GM20000 (cell line): Measurements from ENCODE around the gene MRNIP.

Source experiments
- DNase-seq: peaks from one replicate; pipeline ENCODE4 v3.0.0; 2012; ENCODE audit warnings: low spot score
- TF ChIP-seq, protein P1 (sequence below): IDR thresholded peaks from 2 replicates; pipeline ENCODE4 v1.5.1; 2012; ENCODE audit warnings: mild to moderate bottlenecking, control low read depth; ENCODE audit errors: extremely low read depth, missing control alignments

MRNIP gene

DNA sequence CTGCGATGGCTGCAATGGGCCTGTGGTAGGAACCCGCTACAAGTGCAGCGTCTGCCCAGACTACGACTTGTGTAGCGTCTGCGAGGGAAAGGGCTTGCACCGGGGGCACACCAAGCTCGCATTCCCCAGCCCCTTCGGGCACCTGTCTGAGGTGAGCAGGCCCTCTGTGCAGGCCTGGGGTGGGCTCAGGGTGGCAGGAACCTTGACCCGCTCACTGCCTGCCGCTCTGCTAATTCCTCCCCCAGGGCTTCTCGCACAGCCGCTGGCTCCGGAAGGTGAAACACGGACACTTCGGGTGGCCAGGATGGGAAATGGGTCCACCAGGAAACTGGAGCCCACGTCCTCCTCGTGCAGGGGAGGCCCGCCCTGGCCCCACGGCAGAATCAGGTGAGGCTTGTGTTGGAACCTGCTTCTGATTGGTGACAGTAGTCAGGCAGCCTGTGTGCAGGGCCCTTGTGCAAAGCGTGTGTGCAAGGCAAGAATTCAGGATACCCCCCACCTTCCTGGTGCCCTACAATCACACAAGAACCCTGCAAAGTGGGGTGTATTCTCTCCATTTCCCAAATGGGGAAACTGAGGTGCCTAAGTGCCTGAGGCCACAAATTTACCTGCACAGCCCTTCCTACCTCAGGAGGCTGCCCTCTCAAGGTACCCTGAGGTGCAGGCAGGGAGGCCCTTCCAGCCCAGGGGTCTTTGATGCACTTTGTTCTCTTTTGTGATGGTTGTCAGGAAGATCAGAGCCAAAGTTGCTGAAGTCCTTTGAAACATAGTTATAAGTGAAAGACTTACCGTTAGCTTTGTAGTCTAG lies 34.5 kb downstream of the MRNIP start:
- TF ChIP-seq, protein P1, sequence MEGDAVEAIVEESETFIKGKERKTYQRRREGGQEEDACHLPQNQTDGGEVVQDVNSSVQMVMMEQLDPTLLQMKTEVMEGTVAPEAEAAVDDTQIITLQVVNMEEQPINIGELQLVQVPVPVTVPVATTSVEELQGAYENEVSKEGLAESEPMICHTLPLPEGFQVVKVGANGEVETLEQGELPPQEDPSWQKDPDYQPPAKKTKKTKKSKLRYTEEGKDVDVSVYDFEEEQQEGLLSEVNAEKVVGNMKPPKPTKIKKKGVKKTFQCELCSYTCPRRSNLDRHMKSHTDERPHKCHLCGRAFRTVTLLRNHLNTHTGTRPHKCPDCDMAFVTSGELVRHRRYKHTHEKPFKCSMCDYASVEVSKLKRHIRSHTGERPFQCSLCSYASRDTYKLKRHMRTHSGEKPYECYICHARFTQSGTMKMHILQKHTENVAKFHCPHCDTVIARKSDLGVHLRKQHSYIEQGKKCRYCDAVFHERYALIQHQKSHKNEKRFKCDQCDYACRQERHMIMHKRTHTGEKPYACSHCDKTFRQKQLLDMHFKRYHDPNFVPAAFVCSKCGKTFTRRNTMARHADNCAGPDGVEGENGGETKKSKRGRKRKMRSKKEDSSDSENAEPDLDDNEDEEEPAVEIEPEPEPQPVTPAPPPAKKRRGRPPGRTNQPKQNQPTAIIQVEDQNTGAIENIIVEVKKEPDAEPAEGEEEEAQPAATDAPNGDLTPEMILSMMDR = no peak

DNA sequence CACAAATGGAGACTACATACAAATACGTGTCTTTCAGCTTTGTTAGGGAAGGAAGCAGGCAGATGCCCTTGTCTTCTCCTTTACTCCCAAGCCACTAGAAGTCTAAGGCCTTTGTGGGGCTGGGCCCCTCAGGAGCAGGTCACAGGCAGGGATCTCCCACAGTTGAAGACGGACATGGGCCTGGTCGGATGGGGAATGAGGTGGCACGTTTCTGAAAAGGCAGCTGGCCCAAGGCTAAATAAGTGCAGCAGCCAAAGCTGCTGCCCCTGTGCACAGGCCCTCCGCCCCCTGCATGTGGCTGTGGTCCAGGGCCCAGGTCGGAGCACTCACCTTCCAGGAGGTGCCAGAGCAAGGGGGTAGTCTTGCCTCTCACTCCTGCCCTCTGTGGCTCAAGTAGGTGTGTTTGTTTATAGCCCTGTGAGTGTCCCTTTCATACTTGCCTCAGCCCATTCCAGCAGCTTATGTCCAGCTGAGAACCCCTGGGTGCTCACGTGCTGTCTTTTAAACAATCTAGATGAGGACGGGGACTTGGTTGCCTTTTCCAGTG lies 36.1 kb downstream of the MRNIP start:
- TF ChIP-seq, protein P1 = no peak
- no peak for DNase-seq

More for the DNA sequence above, 34.5 kb downstream of the MRNIP start:
- DNase-seq = no peak

DNA sequence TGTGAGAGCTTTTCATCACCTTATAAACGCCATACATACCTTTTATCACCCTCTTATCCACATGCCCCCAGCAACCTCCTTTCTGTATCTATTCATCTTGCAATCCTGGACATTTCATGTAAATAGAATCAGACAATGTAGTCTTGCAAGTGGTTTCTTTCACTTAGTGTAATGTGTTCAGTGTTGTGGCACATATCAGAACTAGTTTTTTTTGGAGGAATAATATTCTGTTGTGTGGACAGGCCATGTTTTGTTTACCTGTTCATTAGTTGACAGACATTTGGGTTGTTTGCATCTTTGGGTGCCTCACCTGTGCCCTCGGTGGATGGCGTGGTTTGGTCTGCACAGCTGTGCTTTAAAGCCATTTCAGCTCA lies 36.6 kb downstream of the MRNIP start:
- no peak for DNase-seq
- TF ChIP-seq, protein P1 = no peak

DNA sequence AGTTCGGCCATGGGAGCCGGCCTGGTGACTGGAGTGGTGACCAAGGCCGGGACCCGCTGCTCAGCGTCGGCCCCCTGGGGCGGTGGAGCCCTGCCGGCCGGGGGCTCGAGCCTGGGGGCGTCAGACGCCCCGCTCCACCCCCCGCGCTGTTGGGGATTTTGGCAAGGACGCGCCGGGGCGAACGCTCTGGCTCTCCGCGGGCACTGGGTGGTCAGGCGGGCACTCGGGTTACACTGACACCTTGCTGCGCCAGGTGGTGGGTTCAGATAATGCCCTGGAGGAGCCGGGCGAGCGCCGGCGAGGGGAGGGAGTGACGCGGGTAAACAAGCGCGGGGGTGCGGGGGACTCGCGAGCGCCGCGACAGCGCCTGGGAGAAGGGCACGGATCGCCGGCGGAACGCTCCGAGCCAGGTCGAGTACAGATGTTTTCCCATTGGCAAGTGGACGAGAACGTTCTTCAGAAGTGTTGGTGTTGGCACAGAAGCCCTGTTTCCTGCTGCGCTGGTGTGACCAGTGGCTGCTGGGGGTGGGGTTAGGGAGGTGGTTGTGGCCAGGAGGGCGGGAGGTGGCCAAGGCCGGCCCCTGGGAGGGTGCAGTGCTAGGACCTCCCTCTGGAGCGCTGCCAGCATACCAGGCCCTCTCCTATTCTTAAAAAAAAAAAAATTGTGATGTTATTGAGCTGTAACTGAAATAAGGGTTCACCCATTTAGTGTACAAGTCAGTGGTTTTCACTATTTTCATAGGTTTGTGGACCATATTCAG lies 37.1 kb downstream of the MRNIP start:
- peak; percentile 94 for DNase-seq
- TF ChIP-seq, protein P1 = no peak

DNA sequence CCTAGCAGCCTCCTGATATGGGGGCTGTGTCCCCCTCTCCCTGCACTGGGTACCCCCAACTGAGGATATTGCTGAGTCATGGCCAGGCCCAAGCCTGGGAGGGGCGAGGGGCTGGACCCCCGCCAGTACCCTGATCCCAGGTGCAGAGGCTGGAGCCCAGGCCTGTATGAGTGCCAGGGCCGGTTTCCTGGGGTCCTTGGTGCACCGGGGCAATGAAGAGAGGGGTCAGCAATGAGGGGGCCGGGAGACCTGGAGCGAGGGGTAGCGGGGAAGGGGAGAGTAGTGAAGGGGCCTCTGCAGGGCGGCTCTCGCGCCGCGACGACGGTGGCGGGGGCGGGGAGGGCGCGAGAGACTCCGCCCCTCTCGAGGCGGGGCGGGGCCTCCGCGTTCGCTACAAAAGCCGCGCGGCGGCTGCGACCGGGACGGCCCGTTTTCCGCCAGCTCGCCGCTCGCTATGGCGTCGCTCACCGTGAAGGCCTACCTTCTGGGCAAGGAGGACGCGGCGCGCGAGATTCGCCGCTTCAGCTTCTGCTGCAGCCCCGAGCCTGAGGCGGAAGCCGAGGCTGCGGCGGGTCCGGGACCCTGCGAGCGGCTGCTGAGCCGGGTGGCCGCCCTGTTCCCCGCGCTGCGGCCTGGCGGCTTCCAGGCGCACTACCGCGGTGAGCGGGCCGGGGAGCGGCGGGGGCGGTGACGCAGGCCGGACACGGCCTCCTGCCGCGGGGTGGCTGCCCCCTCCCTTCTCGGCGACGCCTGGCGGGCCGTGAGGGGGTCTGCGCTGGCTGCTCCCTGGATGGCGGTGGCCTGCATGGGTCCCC lies 37.9 kb downstream of the MRNIP start, which contains the start of gene SQSTM1:
Gene SQSTM1 (plus strand): TSS at position 423 of the 815 bp plus-strand sequence. CDS start 32 bp downstream, at position 455.
- DNase-seq = peak; percentile 95
- TF ChIP-seq, protein P1 = no peak

DNA sequence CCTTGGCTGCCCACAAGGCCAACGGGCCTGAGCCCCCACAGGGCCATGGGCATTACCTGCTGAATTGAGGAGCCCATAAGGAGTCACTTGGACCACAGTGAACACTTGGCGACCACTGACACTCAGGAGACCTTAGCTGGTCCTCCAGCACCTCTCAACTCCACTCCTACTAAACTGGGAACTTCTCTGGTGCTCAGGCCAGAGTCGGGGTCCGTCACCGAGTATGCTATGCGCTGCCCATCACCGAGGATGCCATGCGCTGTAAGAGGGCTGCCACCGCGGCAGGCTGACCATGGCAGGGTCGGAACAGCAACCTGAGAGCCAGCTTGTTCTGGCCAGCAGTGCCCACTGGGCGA lies 38.5 kb downstream of the MRNIP start:
- DNase-seq = no peak
- TF ChIP-seq, protein P1 = no peak
